ENCODE measurements around the gene KCNQ4. TPM values are rescaled to one million over a fixed set of nuclear protein-coding genes. Genes with fewer than 3 reads are reported as not detected.

The KCNQ4 gene
- total RNA-seq, 4 donors from 2014 or later = 0.28 to 1.6 (median 0.83) TPM

GRCh38 chr1:40748841-40749718, 34.5 kb upstream of the KCNQ4 start:
- no peak for ATAC-seq (ENCODE audit: low FRiP score)
- no peak for TF ChIP-seq CTCF (IDR thresholded peaks at IDR 0.05)
- DNase-seq (ENCODE audit: low spot score) = no peak

GRCh38 chr1:40749817-40750216, 33.8 kb upstream of the KCNQ4 start:
- no peak for DNase-seq (ENCODE audit: low spot score)
- TF ChIP-seq CTCF (IDR thresholded peaks at IDR 0.05) = no peak
- no peak for ATAC-seq (ENCODE audit: low FRiP score)

- ATAC-seq (ENCODE audit: low FRiP score) = no peak
- no peak for DNase-seq (ENCODE audit: low spot score)
- no peak for TF ChIP-seq CTCF (IDR thresholded peaks at IDR 0.05)
Observed at GRCh38 chr1:40750451-40750908, 33.1 kb upstream of the KCNQ4 start.

- ATAC-seq (ENCODE audit: low FRiP score) = no peak
- TF ChIP-seq CTCF (IDR thresholded peaks at IDR 0.05) = no peak
- no peak for DNase-seq (ENCODE audit: low spot score)
Observed at GRCh38 chr1:40751802-40752201, 31.8 kb upstream of the KCNQ4 start.

- no peak for ATAC-seq (ENCODE audit: low FRiP score)
- no peak for TF ChIP-seq CTCF (IDR thresholded peaks at IDR 0.05)
- no peak for DNase-seq (ENCODE audit: low spot score)
Observed at GRCh38 chr1:40753142-40753882, 30.3 kb upstream of the KCNQ4 start.

GRCh38 chr1:40754201-40754600, 29.4 kb upstream of the KCNQ4 start:
- no peak for ATAC-seq (ENCODE audit: low FRiP score)
- no peak for DNase-seq (ENCODE audit: low spot score)
- TF ChIP-seq CTCF (IDR thresholded peaks at IDR 0.05) = no peak

Measured in omental fat pad (tissue), 4 donors.